ENCODE results near the gene PSMD7.
A peak's percentile ranks its signal among the peaks of the same experiment; 100 is the strongest.
"Not testable (repeated sequence)": the region's sequence is repeated elsewhere in the genome, so short reads cannot be mapped to it uniquely, and the experiment has no call there.

The PSMD7 gene

GRCh38 chr16:74298104-74298503 is 1.5 kb downstream of the PSMD7 start:
- DNase-seq = no peak

- no peak for DNase-seq
Observed at GRCh38 chr16:74302341-74302740, 5.7 kb downstream of the PSMD7 start.

DNA sequence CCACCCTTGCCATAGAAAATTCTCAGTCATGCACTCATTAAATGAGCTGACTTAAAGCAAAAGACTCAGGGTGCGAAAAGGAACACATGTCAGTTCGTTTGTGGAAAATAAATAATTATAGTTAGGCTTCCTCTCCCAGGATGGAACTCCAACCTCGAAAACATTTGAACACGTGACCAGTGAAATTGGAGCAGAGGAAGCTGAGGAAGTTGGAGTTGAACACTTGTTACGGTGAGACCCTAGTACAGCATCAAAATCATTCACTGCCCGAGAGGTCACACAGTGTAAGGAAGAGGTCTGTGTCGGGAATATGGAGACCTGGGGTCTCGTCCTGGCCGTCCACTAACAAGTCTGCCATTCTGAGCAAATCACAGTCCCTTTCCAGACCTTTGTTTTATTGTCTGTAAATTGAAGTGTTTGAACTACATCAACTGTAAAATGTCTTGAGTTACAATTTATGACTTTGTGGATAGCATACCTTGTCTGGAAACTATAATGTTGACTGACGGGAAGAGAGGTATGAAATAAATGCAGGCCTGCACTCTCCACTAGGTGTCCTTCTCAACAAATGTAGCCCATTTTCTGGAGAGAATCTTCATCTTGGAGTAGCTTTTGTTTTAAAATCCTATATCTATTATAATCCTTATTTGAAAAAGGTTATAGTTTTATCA is 7.7 kb downstream of the PSMD7 start:
- no peak for DNase-seq

GRCh38 chr16:74304835-74305176 is 8.2 kb downstream of the PSMD7 start:
- DNase-seq = no peak

GRCh38 chr16:74305281-74305680 is 8.7 kb downstream of the PSMD7 start:
- DNase-seq = no peak

DNA sequence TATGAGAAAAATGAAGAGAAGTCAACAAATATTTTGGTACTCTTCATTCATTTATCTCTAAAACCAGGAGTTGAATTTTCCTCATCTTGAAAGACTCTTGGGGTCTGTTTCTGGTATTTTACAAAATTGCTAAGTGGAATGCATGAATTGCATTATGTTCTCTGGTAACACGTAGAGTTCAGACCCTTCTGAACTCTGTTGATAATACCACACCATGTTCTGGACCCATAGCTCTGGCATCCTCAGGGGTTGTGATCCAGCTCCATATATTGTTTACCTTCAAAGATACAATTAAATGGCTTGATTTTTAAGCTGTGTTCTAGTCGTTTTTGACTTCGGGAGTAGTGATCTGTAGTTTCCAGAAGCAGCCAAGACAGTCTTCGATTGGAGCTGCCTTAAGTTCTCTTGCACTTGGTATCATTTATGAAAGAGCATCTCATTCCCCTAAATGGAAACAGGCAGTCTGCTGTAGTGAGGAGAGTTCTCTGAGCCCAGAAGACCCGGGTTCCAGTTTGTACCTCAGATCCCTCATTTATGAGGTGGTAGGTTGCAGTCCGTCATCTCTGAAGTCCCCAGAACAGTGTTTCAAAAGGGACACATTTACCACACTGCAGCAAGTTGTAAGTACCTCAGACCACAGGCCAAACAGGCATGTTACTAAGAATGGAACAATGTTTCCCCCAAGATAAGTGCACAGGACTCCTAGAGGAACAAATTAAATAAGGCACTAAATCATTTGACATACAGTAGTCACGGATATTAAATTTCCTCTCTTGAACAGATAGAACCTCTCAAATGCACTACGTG is 9.6 kb downstream of the PSMD7 start:
- DNase-seq = no peak

DNA sequence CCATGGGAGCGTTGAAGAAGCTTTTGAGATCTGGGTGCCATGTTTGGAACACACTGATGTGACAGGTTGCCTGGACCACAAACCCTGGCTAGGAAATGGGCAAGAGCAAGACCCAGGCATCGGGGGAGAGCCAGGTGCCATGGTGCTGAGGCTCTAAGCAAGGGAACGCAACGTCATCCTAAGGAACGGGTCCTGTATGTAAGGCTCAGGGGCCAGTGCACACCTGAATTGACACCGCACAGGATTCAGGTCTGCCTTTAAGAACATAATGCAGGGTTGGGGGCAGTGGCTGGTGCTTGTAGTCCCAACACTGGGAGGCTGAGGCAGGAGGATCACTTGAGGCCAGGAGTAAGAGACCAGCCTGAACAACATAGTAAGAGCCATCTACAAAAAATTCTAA is 10.8 kb downstream of the PSMD7 start:
- no peak for DNase-seq

DNA sequence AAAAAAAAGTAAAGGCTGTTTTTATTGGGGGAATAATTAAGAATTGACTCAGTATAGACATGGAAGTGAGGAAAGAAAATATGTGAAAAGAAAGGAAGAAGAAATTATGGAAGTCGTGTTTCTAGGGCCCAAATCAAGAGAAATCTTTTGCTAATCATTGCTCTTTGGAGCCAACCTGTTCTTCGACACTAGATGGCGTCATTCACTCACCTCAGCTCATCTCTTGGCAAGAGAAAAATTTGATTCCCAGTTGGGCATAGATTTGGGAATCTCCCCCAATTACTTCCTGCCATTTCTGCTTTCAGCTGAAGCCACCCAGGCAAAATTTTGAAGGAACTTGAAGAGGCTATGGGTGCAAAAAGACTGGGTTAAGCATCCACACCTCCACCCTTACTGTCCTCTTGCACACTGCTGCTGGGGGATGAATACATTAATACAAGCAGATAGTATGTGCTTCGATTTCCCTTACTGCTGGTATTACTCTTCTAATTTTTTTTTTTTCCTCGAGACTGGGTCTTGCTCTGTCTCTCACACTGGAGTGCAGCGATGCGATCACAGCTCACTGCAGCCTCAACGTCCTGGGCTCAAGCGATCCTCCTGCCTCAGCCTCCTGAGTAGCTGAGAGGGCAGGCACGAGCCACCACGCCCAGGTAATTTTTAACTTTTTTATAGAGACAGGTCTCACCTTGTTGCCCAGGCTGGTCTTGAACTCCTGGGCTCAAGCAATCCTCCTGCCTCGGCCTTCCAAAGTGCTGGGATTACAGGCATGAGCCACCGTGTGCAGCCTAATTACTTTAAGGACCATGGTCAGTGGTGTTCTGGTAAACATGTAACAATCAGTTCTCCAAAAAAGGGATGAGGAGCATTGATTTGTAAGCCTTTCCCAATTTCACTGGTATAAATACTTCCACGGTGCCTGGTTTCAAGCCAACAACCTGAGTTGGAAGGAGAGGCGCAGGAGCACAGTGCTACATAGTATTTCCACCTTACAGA is 13.5 kb downstream of the PSMD7 start:
- DNase-seq = peak; percentile 41

DNA sequence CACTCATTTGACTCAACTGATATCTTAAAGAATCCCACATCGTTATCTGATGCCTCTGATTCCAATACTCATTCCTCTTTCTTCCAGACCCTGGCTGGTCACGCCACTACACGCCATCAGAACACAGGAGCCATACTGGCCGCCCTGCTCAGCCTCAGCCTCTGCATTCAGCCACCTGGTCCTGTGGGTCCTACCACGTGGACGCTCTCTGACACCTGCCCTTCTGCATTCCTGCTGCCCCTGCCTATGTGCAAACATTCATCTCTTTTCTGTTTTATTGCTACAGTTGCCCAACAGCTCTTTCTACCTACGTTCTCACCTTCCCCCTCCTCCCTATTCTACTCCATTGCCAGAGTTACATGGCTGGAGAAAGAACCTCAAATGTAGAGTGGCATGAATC is 18.4 kb downstream of the PSMD7 start:
- DNase-seq = no peak

DNA sequence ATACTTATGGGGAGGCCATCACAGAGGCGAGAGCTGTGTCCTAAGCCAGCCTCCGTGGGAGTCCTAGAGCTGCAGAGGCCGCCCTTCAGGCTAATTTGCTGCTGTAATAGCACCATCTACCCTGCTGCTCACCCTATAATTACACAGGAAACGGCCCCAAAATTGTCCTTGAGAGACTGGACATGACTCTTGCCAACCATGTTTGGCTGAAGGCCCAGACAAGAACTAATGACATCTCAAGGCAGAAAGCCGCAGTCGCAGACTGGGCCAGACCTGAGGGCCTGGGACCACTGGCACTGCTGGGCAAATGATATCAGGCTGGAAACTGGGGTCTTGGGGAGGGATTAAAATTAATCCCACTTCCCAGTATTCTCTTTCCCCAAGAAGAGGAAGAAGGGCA is 24.1 kb downstream of the PSMD7 start:
- no peak for DNase-seq

- peak; percentile 74 for DNase-seq
Observed at GRCh38 chr16:74321356-74321755, 24.7 kb downstream of the PSMD7 start.

DNA sequence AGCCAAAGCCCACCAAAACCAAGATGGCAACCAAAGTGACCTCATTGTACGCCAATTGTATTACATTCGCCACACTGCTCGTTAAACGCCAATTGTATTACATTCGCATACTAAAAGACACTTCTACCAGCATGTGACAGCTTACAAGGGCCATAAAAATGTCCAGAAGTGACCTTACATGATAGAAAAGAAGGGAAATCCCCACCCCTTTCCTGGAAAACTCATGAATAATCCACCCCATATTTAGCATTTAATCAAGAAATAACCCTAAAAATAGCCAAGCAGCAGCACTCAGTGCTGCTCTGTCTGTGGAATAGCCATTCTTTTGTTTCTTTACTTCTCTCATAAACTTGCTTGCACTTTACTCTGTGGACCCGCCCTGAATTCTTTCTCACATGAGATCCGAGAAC is 25.7 kb downstream of the PSMD7 start:
- peak; percentile 5 for DNase-seq

- DNase-seq = not testable (repeated sequence)
Observed at GRCh38 chr16:74324777-74325176, 28.2 kb downstream of the PSMD7 start.

DNA sequence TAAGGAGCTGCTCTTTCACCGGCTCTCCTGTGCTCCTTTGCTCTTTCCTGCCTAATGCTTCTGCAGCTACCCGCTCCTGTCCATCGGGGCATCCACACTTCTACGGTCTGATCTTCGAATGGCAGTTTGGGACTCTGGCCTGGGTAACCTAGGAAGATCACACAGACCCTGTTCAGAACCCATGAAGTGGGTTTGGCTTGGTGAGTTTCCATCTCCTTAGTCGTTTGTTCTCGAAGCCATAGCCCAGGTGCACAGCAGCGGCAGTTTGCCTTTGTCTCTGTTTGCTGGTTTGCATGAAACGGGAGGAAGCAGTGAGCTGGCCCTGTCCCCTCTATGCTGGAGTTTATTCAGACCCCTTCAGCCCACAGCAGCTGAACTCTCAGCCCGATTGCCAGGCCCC is 29.0 kb downstream of the PSMD7 start:
- no peak for DNase-seq

GRCh38 chr16:74328346-74328745 is 31.7 kb downstream of the PSMD7 start:
- DNase-seq = not testable (repeated sequence)

DNA sequence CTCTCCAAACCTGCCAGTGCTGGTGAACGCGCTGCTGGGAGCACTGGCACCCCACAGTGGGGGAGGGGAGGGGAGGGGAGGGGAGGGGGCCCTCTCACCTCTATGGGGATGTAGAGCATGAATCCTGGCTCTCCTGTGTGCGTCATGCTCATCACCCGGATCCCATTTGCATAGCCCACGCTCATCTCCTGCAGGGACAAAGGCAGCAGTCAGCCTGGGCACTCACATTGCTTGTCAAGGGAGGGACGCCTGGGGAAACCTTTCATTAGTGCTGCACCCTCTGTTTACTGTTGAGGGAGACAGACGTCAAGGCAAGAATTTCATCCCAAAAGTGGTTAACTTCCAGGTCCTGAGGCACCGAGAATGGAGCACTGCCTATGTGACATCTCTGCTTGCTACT is 35.9 kb downstream of the PSMD7 start:
- not testable (repeated sequence) for DNase-seq

- DNase-seq = not testable (repeated sequence)
Observed at GRCh38 chr16:74337506-74337905, 40.9 kb downstream of the PSMD7 start.

DNA sequence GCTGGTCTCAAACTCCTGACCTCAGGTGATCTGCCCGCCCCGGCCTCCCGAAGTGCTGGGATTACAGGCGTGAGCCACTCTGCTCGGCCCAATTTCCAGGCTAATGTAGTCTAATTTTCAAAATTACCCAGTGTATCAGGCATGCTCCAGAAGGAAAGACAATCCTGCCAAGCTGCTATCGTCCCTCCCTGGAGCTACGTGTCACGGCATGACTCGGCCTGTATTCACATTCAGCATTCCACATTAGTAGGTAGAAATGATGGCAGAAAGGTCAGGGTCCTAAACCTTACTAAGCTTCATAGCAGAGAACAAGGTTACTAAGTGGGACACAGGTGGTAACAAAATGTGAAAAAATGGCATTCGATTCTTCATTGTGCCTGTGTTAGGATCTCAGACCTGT is 42.6 kb downstream of the PSMD7 start:
- DNase-seq = not testable (repeated sequence)

- not testable (repeated sequence) for DNase-seq
Observed at GRCh38 chr16:74353038-74353437, 56.4 kb downstream of the PSMD7 start.

Data from inflammatory macrophage treated with lipopolysaccharide for 4 hours (primary cell).